Stimulated activated CD4-positive, alpha-beta T cell treated with anti-CD3 and anti-CD28 coated beads, Interleukin-4, amount 100 ng/mL, for 48 hours (primary cell): ENCODE results near the gene HSD17B2.
"Not testable (repeated sequence)": the region's sequence is repeated elsewhere in the genome, so short reads cannot be mapped to it uniquely, and the experiment has no call there.

Experiments
- DNase-seq, 2 donors: peaks; one replicate each; pipeline ENCODE4 v3.0.0-alpha.2; 2020; ENCODE audit warnings: low read depth in 2 of 2

The HSD17B2 gene, protein sequence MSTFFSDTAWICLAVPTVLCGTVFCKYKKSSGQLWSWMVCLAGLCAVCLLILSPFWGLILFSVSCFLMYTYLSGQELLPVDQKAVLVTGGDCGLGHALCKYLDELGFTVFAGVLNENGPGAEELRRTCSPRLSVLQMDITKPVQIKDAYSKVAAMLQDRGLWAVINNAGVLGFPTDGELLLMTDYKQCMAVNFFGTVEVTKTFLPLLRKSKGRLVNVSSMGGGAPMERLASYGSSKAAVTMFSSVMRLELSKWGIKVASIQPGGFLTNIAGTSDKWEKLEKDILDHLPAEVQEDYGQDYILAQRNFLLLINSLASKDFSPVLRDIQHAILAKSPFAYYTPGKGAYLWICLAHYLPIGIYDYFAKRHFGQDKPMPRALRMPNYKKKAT

DNA sequence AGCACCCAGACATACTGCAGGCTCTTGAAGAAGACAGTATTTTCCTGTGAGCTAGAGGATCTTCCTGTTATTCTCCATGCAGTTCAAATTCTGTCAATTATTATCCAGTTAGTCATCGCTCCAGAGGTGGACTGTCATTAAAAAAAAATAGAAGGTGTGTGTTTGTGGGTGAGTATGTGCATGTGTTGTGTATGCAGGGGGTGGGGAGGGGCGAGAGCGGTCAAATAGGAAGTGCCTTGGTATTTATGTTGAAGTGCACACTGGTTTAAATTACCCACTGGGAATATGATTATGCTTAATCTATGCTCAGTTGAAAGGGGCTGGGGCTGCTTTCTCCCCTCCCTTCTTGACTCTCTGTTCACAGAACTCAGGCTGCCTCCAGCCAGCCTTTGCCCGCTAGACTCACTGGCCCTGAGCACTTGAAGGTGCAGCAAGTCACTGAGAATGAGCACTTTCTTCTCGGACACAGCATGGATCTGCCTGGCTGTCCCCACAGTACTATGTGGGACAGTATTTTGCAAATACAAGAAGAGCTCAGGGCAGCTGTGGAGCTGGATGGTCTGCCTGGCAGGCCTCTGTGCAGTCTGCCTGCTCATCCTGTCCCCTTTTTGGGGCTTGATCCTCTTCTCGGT is at the start of gene HSD17B2:
Gene HSD17B2 (plus strand): TSS at position 273 of the 632 bp plus-strand sequence. CDS start 172 bp downstream, at position 445.
- DNase-seq = no peak

DNA sequence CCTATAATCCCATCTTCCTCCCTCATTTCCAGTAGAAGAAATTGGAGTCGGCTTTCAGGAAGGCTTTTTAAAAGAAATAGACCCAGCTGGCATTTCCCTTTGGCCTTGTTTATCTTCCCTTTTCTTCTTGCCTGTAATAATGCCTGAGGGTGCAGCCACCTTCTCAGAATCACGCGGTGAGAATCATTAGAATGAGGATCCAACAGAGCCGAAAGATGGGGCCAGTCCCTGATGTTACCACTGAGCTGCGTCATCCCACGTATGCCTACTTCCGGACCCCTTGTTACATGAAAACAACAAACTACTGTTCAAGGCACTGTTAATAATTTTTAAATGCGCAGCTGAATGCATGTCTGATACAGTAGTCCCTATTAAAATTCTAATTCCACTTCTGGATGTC is 47.9 kb upstream of the HSD17B2 start:
- DNase-seq = no peak

- no peak for DNase-seq
These were observed 47.3 kb upstream of the HSD17B2 start for GRCh38 chr16:81987706-81988105.

- no peak for DNase-seq
These were observed 42.2 kb upstream of the HSD17B2 start for GRCh38 chr16:81992859-81993258.

GRCh38 chr16:81994485-81994884 is 40.6 kb upstream of the HSD17B2 start:
- DNase-seq = no peak

GRCh38 chr16:81995651-81996050 is 39.4 kb upstream of the HSD17B2 start:
- no peak for DNase-seq

- no peak for DNase-seq
These were observed 38.2 kb upstream of the HSD17B2 start for GRCh38 chr16:81996664-81997509.

- no peak for DNase-seq
These were observed 37.3 kb upstream of the HSD17B2 start for GRCh38 chr16:81997738-81998137.

- no peak for DNase-seq
These were observed 32.2 kb upstream of the HSD17B2 start for GRCh38 chr16:82002831-82003230.

DNA sequence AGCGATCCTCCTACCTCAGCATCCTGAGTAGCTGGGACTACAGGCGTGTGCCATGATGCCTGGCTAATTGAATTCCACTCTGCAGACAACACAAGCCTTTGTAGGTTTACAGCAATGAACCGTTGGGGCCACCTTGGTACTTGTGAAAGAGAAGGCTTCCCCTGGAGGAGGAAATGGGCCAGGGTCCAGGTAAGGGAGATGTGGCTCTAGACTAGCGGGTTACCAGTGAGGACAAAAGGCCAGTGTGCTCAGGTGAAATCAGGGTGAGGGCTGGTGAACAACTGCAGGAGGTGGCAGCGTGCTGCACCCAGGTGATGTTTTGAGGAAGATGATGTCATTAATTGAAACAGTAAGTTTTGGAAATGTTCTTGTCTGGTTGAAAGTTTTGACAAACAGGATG is 30.5 kb upstream of the HSD17B2 start:
- no peak for DNase-seq

DNA sequence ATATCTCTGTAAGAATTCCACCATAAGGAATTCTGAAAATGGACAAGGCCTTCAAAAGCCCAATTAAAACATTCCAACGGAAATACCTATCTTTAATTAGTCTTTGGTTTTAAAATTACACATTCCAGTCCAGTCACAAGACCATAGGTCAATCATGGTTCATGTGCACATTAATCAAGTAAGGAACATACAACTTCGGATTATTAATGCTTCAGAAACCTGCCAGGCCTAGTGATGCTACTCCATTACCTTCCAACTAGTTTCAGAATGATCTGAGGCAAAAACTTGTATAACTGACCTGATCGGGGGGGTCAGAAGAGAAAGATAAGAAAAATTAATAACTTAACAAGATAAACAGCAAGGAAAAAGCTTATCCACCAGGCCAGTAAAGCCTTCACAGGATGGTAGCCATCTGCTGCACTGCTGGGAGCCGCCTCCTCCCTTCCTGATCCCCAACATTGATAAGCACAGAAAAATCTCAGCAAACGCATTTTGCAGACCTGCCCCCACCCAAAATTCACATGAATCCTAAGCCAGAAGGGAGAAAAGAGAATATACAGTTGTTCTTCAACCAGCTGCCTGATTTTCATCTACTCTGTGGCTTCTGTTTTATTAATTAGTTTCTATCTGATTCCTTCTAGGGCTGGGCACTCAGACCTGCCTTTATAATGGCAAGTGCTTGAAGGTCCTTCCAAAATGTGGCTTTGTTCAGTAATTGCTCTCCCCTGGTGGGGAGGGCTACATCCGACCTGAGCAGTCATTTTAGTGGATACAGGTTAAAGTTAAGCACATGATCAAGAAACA is 29.8 kb upstream of the HSD17B2 start:
- DNase-seq = no peak

DNA sequence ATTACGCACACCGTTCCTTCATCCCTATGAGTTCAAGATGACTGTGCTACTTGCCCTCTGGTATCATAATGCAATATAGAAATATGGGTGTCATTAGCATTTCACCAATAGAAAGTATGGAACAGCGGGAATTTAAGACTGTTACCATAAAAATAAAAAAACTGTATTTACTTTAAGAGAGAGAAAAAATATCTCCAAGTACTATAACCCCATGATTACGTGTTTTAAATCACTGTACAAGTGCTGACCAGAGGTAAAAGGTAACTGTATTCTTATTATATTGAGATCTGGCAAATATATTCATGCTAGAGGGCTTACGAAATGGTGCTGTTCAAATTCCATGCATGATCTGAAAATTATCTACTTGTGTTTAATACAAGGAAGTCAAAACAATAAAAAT is 29.0 kb upstream of the HSD17B2 start:
- DNase-seq = no peak

DNA sequence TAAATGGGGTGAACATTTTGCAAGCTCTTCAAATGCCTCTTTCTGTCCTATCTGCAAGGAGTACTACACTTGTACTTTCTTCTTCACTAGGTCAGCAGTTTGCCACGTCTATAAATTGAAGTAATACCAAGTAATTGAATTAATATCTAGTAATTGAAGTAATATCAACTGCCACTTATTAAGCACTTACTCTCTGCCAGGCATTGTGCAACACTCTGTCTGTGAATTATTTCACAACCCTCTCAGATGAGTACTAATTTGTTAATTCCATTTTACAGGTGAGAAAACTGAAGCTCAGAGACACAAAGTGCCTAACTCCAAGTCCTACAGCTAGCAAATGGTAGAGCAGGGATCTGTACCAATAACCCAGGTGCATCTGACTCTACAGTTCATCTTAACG is 27.9 kb upstream of the HSD17B2 start:
- DNase-seq = no peak

DNA sequence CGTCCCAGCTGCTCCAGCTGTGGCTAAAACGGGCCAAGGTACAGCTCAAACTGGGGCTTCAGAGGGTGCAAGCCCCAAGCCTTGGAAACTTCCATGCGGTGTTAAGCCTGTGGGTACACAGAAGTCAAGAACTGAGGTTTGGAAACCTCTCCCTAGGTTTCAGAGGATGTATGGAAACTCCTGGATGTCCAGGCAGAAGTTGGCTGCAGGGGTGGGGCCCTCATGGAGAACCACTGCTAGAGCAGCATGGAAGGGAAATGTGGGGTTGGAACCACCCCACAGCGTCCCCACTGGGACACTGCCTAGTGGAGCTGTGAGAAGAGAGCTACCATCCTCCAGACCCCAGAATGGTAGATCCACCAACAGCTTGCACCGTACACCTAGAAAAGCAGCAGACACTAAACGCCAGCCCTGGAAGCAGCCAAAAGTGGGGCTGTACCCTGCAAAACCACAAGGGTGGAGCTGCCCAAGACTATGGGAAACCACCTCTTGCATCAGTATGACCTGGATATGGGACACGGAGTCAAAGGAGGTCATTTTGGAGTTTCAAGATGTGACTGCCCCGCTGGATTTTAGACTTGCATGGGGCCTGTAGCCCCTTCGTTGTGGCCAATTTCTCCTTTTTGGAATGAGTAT is 26.0 kb upstream of the HSD17B2 start:
- no peak for DNase-seq

DNA sequence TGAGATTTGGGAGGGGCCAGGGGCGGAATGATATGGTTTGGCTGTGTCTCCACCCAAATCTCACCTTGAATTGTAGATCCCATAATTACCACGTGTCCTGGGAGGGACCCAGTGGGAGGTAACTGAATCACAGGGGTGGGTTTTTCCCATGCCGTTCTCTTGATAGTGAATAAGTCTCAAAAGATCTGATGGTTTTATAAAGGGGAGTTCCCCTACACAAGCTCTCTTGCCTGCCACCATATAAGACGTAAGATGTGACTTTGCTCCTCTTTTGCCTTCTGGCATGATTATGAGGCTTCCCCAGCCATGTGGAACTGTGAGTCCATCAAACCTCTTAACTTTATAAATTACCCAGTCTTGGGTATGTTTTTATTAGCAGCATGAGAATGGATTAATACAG is 25.3 kb upstream of the HSD17B2 start:
- not testable (repeated sequence) for DNase-seq

GRCh38 chr16:82010649-82011048 is 24.4 kb upstream of the HSD17B2 start:
- no peak for DNase-seq

GRCh38 chr16:82011199-82011641 is 23.8 kb upstream of the HSD17B2 start, which contains the start of gene SDR42E1:
Gene SDR42E1, minus strand, starts transcription at chr16:82011470. Its CDS starts 10,612 bp downstream, at chr16:82000858.
- peak; percentile 10 to 49 for DNase-seq

DNA sequence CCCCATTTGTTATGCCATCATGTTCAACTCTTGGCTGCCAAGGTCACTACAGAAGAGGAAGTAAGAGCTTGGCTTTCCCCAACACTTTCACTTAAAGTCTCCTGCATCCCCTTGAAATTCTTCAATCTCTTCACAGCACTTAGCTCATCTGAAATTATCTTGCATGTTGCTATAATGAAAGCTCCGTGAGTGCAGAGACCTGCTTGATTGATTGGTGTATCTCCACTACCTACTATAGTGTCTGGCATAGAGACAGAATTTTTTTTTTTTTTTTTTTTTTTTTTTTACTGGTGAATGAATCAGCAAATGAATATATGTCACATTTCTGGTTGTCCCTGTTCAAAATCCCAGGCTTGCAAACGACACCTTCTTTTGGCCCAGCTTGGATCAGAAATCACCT is 21.9 kb upstream of the HSD17B2 start:
- no peak for DNase-seq

DNA sequence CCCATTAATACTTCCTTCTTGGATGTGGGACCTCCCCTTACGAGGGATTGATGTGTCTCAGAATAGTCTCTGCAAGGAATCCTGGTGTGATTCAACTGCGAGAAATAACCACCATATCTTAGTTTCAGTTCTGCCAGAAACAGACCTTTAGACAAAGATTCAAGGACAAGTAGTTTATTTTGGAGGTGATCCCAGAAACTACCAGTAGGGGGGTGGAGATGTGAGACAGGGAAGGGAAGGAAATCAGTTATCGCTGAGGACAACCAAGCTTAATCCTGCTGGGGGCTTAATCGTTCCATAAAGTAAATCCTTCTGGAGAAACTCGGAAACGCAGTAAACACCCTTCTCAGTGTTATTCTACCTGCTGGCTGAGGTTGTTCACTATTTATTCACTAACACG is 18.8 kb upstream of the HSD17B2 start:
- DNase-seq = no peak

- no peak for DNase-seq
These were observed 18.1 kb upstream of the HSD17B2 start for GRCh38 chr16:82016964-82017363.
